Fibroblast of mammary gland (primary cell): Measurements from ENCODE around the gene PLXNA4.

Source experiments
- DNase-seq: peaks from one replicate; pipeline ENCODE4 v3.0.0-alpha.2; 2010; ENCODE audit warnings: low read depth
- H3K4me3 ChIP-seq: 2 replicates; pipeline ENCODE4 v1.5.1; 2011; ENCODE audit warnings: low read depth, mild to moderate bottlenecking, low read length, moderate library complexity; ENCODE audit not compliant: control insufficient read depth
- TF ChIP-seq, protein P1 (sequence below): conservative IDR thresholded peaks from 2 replicates; pipeline ENCODE4 v1.5.1; 2011; ENCODE audit warnings: low read depth, low read length, inconsistent platforms; ENCODE audit not compliant: control insufficient read depth, insufficient read depth

PLXNA4 gene

GRCh38 chr7:132386201-132386681, 190.0 kb downstream of the PLXNA4 start:
- no peak for DNase-seq
- TF ChIP-seq, protein P1, sequence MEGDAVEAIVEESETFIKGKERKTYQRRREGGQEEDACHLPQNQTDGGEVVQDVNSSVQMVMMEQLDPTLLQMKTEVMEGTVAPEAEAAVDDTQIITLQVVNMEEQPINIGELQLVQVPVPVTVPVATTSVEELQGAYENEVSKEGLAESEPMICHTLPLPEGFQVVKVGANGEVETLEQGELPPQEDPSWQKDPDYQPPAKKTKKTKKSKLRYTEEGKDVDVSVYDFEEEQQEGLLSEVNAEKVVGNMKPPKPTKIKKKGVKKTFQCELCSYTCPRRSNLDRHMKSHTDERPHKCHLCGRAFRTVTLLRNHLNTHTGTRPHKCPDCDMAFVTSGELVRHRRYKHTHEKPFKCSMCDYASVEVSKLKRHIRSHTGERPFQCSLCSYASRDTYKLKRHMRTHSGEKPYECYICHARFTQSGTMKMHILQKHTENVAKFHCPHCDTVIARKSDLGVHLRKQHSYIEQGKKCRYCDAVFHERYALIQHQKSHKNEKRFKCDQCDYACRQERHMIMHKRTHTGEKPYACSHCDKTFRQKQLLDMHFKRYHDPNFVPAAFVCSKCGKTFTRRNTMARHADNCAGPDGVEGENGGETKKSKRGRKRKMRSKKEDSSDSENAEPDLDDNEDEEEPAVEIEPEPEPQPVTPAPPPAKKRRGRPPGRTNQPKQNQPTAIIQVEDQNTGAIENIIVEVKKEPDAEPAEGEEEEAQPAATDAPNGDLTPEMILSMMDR: no peak
- no peak overlapping the region for H3K4me3 ChIP-seq

GRCh38 chr7:132383962-132384361, 192.3 kb downstream of the PLXNA4 start:
- H3K4me3 ChIP-seq: no peak overlapping the region
- DNase-seq: no peak
- TF ChIP-seq, protein P1: no peak

- TF ChIP-seq, protein P1: no peak
- DNase-seq: no peak
- no peak overlapping the region for H3K4me3 ChIP-seq
Observed at GRCh38 chr7:132381742-132382472, 194.4 kb downstream of the PLXNA4 start.

- TF ChIP-seq, protein P1: no peak
- no peak overlapping the region for H3K4me3 ChIP-seq
- DNase-seq: peak; percentile 36
Observed at GRCh38 chr7:132380059-132380458, 196.2 kb downstream of the PLXNA4 start.

- TF ChIP-seq, protein P1: no peak
- no peak overlapping the region for H3K4me3 ChIP-seq
- no peak for DNase-seq
Observed at GRCh38 chr7:132379292-132379691, 197.0 kb downstream of the PLXNA4 start.

DNA sequence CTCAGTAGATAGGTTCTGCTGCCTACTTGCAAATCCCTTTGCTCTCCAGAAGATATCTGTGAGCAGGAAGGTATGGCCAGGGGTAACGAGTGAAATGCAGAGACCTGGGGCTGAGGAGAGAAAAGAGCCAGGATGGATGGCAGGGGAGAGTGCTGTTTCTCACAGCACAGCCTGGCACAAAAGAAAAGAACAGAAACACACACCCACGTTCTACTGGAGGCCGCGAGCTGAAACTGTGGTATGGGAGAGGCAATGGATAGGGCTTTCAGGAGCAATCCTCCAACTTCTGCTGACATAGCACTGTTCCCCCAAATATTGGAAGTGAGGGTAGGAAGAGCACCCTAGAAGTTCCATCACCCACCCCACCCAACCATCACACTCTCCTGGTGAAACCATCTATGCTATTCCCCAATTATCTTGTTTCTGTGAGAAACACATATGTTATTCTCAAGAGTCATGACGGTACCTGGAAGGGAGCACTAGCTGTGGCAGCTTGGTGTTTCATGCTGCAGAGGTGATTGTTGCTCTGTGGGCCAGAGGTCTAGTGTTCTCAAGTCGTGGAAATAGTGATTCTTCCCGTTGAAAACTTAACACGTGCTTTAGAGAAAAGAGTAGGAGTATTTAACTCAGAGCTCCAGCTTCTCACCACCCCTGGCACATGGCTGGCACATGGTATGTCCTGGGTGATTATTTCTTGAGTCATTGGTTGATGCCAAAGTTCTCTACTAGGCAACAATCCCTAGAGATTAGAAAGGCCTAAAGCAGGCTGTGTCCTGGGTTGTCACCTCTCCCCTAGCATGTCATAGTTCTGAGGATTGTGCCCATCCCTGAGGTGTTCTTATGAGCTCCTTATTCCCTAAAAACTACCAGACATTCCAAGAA, 198.3 kb downstream of the PLXNA4 start:
- DNase-seq: no peak
- no peak overlapping the region for H3K4me3 ChIP-seq
- TF ChIP-seq, protein P1: no peak
